Nucleus accumbens (tissue), 56 donors: ENCODE measurements around the gene PRR23E.
A peak's percentile ranks its signal among the peaks of the same experiment; 100 is the strongest.

Experiments used
- DNase-seq, 56 donors: peaks; one replicate each; lab custom pipeline; 2025; lab: John Stamatoyannopoulos, UW

The PRR23E gene

GRCh38 chr3:127182848-127183714 is 9.8 kb upstream of the PRR23E start:
- DNase-seq, result no peak

- no peak for DNase-seq
Measured at GRCh38 chr3:127183931-127184869, 8.7 kb upstream of the PRR23E start.

DNA sequence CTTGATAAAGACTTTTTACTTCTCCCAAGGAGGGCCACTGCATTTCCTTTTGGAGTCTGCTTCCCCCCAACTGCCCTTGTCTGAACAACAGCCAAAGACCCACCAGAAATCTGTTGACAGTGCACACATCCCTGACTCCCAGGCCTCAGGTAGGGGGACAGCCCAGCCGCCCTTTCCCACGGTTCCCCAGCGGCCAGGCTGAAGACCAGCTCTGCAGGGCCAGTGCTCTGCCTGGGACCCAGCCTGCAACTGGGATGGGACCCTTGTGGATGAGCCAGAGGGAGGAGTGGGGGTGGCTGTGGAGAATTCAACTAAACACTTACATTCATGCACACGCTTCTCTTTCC is 8.1 kb upstream of the PRR23E start:
- no peak for DNase-seq

GRCh38 chr3:127185268-127185667 is 7.7 kb upstream of the PRR23E start:
- DNase-seq, result no peak

- DNase-seq, result no peak
Measured at GRCh38 chr3:127185962-127186674, 6.8 kb upstream of the PRR23E start.

GRCh38 chr3:127187316-127187715 is 5.6 kb upstream of the PRR23E start:
- DNase-seq, result no peak

DNA sequence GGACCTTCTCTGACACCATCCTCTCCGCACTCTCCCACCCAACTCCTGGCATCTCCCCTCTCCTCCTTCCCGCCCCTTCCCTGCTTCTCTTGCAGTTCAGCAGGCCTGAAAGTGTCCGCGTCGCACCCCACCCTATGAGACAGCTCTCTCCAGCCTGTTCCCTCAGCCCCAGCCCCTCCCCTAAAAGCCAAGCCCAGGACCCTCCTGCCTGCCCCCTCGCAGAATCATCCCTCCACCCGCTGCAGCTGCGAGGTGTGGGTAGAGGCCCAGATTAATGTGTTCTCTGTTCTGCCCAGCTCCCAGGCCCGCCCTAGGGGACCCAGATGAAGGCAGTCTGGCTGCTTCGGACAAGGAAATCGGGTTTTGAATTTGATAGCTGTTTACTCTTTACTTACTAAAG is 410 bp downstream of the PRR23E start:
- DNase-seq, result no peak

- DNase-seq, result no peak
Measured at GRCh38 chr3:127193775-127194174, 844 bp downstream of the PRR23E start.

DNA sequence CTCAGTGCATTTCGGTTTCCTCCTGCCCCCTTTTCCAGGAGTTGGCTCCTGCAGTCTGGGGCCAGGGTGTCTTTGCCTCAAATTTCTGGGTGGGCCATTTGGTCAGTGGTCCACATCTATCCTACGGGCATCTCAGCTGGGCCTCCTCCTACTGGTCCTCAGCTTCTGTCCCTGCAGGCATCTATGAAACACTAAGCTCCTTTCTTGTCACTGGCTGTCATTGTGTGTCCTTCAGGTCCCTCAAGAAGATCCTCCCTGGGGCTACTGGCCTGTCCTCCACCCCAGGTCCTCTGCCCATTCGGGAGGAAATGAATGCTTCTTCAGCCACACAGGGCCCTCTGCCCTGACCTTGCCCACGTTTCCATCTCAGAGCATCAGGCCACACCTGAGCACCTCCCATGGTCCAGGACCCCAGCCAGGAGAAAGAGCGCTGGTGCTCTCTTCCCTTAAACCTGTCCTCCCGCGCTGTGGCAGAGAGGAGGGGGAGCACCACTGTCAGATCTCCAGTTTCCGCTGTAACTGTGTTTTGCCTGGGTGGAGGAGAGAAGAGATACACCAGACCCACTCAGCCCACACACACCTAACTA is 1.8 kb downstream of the PRR23E start:
- no peak for DNase-seq

DNA sequence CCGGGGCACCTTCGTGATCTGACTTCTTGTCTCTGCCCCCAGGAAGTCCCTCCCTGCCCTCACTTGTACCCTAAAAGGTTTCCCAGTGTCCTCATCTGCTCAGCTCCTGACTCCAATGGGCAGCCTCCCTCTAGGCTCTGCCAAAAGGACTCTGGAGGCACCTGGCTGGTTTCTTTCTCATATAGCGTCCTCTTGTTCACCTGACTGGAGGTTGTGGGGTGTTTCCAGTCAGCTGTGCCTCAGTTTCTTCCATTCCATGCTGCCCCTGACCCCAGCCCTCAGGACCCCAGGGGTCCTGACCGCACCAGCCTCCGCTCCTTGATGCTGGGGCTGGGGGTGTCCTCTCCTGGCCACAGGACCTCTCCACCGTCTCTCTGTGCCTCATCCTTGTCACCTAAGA is 2.5 kb downstream of the PRR23E start:
- no peak for DNase-seq

GRCh38 chr3:127196002-127196401 is 3.1 kb downstream of the PRR23E start:
- DNase-seq, result no peak

- DNase-seq, result no peak
Measured at GRCh38 chr3:127196466-127197299, 3.8 kb downstream of the PRR23E start.

DNA sequence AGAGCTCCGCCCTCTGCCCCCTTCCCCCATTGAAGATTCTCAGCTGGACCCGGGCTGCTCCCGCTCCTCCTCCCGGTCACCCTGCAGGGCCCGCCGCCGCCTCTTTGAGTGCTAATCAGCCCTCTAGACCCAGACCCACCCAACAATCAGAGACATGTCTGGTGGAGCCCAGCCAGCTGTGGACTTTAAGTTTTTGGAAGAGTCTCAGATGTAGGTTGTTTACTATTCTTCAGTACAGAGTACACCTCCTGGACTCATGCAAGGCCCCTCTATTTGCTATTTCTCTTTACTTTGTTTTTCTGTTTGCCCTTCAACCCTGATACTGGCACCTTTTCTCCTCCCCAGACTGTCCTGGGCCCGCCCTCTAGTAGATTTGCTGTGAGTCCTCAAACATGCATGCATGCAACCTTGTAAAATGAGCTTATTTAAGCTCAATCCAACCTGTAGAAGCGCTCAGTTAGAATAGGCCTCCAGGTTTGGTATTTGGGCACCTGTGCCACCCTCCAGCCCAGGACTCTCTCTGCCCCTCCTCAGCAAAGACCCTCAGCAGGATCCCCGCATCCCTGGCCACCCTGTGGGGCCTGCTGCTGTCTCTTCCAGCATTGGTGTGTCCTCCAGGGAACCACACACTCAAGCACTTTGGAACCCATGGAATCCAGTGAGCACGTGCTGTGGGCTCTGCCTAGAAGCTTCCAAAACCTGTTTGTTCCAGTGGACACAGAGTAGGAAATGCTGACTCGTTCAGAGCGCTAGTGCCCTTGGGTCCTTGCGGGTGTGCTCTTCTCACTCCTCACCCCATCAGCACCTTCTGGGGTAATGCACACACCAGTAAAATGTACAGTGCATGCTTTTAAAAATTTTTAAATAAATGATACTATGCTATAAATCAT is 4.6 kb downstream of the PRR23E start:
- no peak for DNase-seq

GRCh38 chr3:127200086-127200691 is 7.3 kb downstream of the PRR23E start:
- DNase-seq, result no peak

DNA sequence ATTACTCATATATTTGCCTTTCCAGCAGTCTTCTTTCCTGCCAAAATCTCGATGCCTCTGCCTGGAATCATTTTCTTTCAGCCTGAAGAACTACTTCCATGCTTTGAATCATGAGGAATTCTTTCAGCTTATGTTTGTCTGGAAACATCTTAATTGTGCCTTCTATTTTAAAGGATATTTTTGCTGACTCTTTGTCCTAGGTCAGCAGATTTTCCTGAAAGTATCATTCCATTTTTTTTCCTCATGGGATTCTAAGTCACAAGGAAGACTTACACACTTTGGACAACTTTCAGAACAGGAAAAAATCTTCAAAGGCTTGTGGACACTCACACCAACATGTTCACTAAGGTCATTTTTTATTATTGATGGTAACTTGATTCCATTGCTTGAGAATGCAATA is 10.1 kb downstream of the PRR23E start:
- no peak for DNase-seq

DNA sequence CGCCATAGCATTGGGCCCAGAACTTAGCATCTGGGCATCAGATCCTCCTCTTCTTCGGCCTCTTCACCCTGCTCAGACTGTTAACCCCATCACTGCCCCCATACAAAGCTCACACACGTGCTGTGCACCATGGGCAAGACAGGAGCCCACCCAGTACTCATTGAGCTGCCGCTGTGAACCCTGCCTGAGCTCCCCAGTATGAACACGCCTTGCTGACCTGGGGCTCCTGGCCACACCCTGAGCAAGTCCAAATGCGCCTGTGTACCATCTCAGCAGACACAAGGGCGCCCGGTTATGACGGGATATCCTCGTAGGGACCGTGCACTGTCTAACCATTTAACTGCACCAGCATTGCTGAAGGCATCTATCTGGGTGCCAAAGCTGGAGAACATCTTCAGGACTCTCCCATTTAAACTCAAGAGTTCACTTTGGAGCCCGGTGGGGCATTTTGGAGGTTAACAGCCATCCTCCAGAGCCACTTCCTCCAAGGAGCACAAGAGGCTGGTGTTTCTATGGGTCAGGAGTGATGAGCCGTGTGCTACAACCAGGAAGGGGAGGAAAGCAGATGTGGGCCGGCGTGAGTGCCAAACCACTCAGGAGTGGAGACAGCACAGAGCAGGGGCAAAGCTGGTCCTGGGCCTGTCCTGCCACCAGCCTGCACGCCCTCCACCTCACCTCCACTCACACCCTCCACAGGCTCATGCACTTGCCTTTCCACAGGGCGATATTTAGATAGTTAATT is 12.1 kb downstream of the PRR23E start:
- no peak for DNase-seq

DNA sequence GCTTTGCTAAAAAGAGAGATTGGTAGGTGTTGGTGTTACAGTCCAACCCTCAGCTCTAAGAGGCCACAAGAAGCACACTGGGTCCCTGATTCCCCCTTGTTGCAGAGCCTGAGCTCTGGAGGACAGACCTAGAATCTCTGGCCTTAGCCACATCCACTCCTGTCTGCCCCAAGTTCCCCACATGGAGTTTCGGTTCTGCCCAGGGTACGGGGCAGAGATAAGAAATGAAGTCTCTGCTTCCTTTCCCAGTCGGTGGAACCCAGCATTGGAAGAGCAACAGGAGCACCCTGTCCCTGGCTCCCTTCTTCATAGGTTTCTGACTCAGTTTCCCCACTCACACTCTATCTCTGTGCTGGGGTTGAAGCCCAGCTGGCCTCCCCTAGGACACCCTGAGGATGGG is 13.2 kb downstream of the PRR23E start:
- peak in 4 of 56 donors; percentile 5 to 13 (median 9) for DNase-seq
